Trophoblast cell (in vitro differentiated cells and primary cell): Measurements from ENCODE around the gene SDHC.
A peak's percentile ranks its signal among the peaks of the same experiment; 100 is the strongest.

Source experiments
- DNase-seq, 2 donors: peaks; one replicate each; pipeline ENCODE4 v3.0.0-alpha.2; 2016
- H2AFZ ChIP-seq: 2 replicates; pipeline ENCODE4 v1.6.1; 2013; ENCODE audit warnings: low read length, moderate library complexity, mild to moderate bottlenecking; ENCODE audit not compliant: insufficient read depth, poor library complexity
- H2AK5ac ChIP-seq: 2 replicates; pipeline ENCODE4 v1.6.1; 2013; ENCODE audit warnings: mild to moderate bottlenecking, low read length
- H2BK120ac ChIP-seq: 2 replicates; pipeline ENCODE4 v1.6.1; 2013; ENCODE audit warnings: low read length, mild to moderate bottlenecking, moderate library complexity; ENCODE audit not compliant: insufficient read depth, poor library complexity
- H2BK12ac ChIP-seq: 2 replicates; pipeline ENCODE4 v1.6.1; 2013; ENCODE audit warnings: mild to moderate bottlenecking, low read length, moderate library complexity
- H2BK5ac ChIP-seq: 2 replicates; pipeline ENCODE4 v1.6.1; 2013; ENCODE audit warnings: low read length, low read depth, moderate library complexity, mild to moderate bottlenecking; ENCODE audit not compliant: poor library complexity
- H3K14ac ChIP-seq: 2 replicates; pipeline ENCODE4 v1.6.1; 2013; ENCODE audit warnings: mild to moderate bottlenecking, low read length
- H3K18ac ChIP-seq: 2 replicates; pipeline ENCODE4 v1.6.1; 2013; ENCODE audit warnings: mild to moderate bottlenecking, low read length
- H3K23ac ChIP-seq: 2 replicates; pipeline ENCODE4 v1.6.1; 2013; ENCODE audit warnings: low read length
- H3K27ac ChIP-seq: 2 replicates; pipeline ENCODE4 v1.5.1; 2013; ENCODE audit warnings: low read depth, mild to moderate bottlenecking, inconsistent platforms, low read length, moderate library complexity
- H3K27me3 ChIP-seq: 2 replicates; pipeline ENCODE4 v1.6.1; 2013; ENCODE audit warnings: inconsistent platforms, mild to moderate bottlenecking, low read length, moderate library complexity; ENCODE audit not compliant: insufficient read depth
- H3K36me3 ChIP-seq, 2 experiments: 1 replicate in 1 of 2; 2 replicates in 1 of 2; pipeline ENCODE4 v1.6.1; 2013; ENCODE audit warnings: low read length in 2 of 2, mild to moderate bottlenecking in 2 of 2, moderate library complexity in 1 of 2; ENCODE audit not compliant: insufficient read depth in 2 of 2, control insufficient read depth in 1 of 2
- H3K4ac ChIP-seq: 2 replicates; pipeline ENCODE4 v1.6.1; 2013; ENCODE audit warnings: low read depth, mild to moderate bottlenecking, low read length, moderate library complexity
- H3K4me1 ChIP-seq, 2 experiments: 1 replicate in 1 of 2; 2 replicates in 1 of 2; pipeline ENCODE4 v1.6.1; 2013; ENCODE audit warnings: low read length in 2 of 2, mild to moderate bottlenecking in 2 of 2, moderate library complexity in 1 of 2; ENCODE audit not compliant: insufficient read depth in 2 of 2, control insufficient read depth in 1 of 2
- H3K4me2 ChIP-seq: 2 replicates; pipeline ENCODE4 v1.6.1; 2013; ENCODE audit warnings: inconsistent platforms, mild to moderate bottlenecking, low read length, moderate library complexity
- H3K4me3 ChIP-seq: 2 replicates; pipeline ENCODE4 v1.5.1; 2013; ENCODE audit warnings: mild to moderate bottlenecking, low read depth, low read length, inconsistent platforms
- H3K79me1 ChIP-seq: one replicate; pipeline ENCODE4 v1.6.1; 2013; ENCODE audit warnings: low read length
- H3K79me2 ChIP-seq: 2 replicates; pipeline ENCODE4 v1.6.1; 2013; ENCODE audit warnings: low read length, mild to moderate bottlenecking; ENCODE audit not compliant: control insufficient read depth, insufficient read depth, poor library complexity
- H3K9ac ChIP-seq: 2 replicates; pipeline ENCODE4 v1.6.1; 2013; ENCODE audit warnings: mild to moderate bottlenecking, low read length
- H3K9me3 ChIP-seq: 2 replicates; pipeline ENCODE4 v1.6.1; 2013; ENCODE audit warnings: low read depth, mild to moderate bottlenecking, control low read depth, inconsistent platforms, low read length; ENCODE audit not compliant: insufficient read depth
- H4K12ac ChIP-seq: 2 replicates; pipeline ENCODE4 v1.6.1; 2013; ENCODE audit warnings: low read depth, mild to moderate bottlenecking, low read length, moderate library complexity
- H4K8ac ChIP-seq: 2 replicates; pipeline ENCODE4 v1.6.1; 2013; ENCODE audit warnings: low read depth, mild to moderate bottlenecking, low read length, moderate library complexity
- H4K91ac ChIP-seq: one replicate; pipeline ENCODE4 v1.6.1; 2013; ENCODE audit warnings: low read depth, mild to moderate bottlenecking, low read length, moderate library complexity
- WGBS: extraction: QIAGEN DNeasy Blood & Tissue Kit; methylation state at CpG from one replicate; pipeline ENCODE4 v1.1.7; 2013; ENCODE audit warnings: missing lambda C conversion rate; ENCODE audit not compliant: insufficient read length, insufficient coverage; ENCODE audit errors: extremely low coverage; 5-methylcytosine and 5-hydroxymethylcytosine counted together

Gene SDHC

DNA sequence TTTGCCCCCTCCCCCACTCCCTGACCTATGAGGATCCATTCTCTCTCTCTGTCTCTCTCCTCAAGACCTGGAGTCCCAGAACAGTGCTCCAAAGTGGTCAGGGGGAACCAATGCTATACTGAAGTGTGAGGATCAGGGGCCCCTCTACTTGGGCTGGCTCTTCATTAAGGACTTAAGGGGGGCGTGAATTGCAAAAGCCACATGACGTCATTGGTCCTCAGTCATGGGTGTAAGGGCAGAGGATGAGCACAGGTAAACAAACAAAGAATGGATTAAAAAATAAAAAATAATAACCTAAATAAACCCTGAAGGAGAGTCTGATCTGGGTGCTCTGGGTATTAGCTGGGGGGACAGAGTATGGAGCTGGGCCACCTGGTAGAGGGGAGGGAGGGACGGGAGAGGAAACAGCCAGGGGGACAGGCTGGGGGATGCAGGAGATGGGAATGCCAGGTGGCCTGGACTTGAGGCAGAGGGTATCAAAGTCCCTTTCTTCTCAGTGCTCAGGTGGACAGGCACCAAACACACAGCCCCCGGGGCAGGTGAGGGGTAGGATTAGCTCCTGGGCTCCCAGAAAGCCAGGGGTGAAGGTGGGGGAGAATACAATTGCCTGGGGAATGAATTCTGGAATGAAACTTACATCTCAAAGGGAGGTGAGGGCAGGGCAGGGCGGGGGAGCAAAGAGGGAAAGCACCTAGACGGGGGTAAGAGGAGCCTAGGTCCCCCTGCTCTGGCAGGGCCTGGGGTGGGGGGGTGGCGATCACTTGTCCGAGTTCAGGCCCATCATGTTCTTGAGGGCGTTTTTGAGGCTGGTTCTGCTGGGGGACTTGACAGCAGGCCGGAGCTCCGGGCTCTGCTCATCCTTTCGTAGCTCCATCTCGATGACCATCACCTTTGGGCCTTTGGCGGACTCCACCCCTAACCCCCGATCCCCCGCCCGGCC, 9.0 kb upstream of the SDHC start:
- WGBS = no CpG with 5 or more reads among the region's 17 CpGs
- H3K36me3 ChIP-seq = no peaks in the 10 kb centered on the region
- H3K9me3 ChIP-seq = peaks cover 6% of the 10 kb centered on the region
- H4K91ac ChIP-seq = peak overlapping the region; percentile 23
- DNase-seq = no peak
- H3K79me2 ChIP-seq = peaks cover 4% of the 10 kb centered on the region
- H3K79me1 ChIP-seq = peaks cover 3% of the 10 kb centered on the region
- peak overlapping the region; percentile 40 for H3K18ac ChIP-seq
- no peaks in the 10 kb centered on the region for H3K27me3 ChIP-seq
- no peak overlapping the region for H3K14ac ChIP-seq
- no peak overlapping the region for H3K27ac ChIP-seq
- H3K4me1 ChIP-seq = peaks cover 3 to 8% of the 10 kb centered on the region in 2 experiments
- H3K9ac ChIP-seq = no peak overlapping the region
- no peak overlapping the region for H2AK5ac ChIP-seq
- peak overlapping the region; percentile 74 for H3K4me3 ChIP-seq
- H4K8ac ChIP-seq = peak overlapping the region; percentile 35
- no peak overlapping the region for H4K12ac ChIP-seq
- H3K23ac ChIP-seq = no peak overlapping the region
- no peak overlapping the region for H2BK12ac ChIP-seq
- no peak overlapping the region for H2AFZ ChIP-seq
- no peak overlapping the region for H2BK5ac ChIP-seq
- no peak overlapping the region for H2BK120ac ChIP-seq
- peak overlapping the region; percentile 47 for H3K4ac ChIP-seq
- peak overlapping the region; percentile 63 for H3K4me2 ChIP-seq

DNA sequence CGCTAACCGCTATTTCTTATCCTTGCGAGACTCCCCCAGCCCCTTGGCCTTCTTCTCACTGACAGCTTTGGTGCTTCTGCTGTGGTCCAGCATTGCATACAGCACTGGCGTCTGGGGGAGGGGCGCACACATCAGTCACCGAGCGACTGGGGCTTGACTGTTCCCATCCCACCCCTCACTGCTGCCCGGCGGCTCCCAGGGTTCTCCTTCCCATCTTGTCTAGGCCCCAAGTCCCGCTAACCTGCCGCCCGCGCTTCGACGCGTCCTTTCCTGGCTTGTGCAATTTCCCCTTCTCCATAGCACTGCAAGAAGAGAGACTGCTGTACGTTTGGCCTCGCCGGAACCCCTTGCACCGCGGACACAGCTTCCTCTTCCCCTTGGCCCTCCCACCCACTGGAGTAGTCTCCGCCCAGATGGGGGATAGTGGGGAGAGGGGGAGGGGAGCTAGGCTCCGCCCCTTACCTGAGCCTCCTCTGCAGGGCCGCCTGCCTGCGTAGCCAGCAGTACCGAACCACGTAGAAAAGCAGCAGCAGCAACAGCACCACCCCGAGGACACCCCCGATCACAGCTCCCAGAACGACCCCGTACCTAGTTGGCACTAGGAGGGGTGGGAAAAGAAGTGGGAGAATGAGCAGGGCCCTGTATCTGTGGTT, 8.2 kb upstream of the SDHC start:
- Histone ChIP-seq H3K4me2 (peak overlapping the region; percentile 63), H3K9ac (no peak overlapping the region), H3K18ac (peak overlapping the region; percentile 20), H3K9me3 (peaks cover 6% of the 10 kb centered on the region), H2BK5ac (no peak overlapping the region), H2AK5ac (no peak overlapping the region), H3K79me1 (peaks cover 3% of the 10 kb centered on the region), H2BK120ac (no peak overlapping the region), H4K8ac (peak overlapping the region; percentile 89), H3K36me3 (no peaks in the 10 kb centered on the region), H3K14ac (no peak overlapping the region), H3K79me2 (peaks cover 4% of the 10 kb centered on the region), H4K91ac (peak overlapping the region; percentile 23), H4K12ac (peak overlapping the region; percentile 23), H3K27me3 (no peaks in the 10 kb centered on the region), H3K27ac (no peak overlapping the region), H3K23ac (no peak overlapping the region), H3K4ac (no peak overlapping the region), H2AFZ (peak overlapping the region; percentile 61), H3K4me1 (peaks cover 3 to 8% of the 10 kb centered on the region in 2 experiments), H3K4me3 (peak overlapping the region; percentile 74), H2BK12ac (no peak overlapping the region)
- no CpG with 5 or more reads among the region's 31 CpGs for WGBS
- DNase-seq = peak; percentile 73 to 79

DNA sequence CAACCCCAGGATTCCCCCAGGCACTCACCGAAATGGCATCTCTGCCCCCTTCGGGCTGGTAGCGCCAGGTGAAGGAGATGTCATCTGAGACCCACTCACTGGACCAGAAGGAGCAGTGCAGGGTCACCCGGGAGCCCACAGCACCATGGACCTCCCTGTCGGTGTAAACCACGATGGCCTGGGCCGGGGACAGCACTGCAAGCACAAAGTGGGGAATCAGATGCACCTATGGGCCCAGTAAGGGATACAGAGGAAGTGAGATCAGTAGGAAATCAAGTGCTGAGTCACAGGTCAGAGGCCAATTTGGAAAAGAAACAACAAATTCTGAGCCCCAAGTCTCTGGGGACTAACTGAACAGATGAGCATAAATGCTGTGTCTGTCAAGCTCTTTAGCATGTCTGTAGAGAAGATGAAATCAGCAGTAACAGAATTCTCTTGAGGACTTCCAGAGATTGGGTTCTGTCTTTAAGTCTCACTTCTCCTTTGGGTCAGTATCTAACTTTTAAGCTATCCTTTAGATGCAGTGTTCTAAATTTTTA, 6.9 kb upstream of the SDHC start:
- no CpG with 5 or more reads among the region's 7 CpGs for WGBS
- H3K79me1 ChIP-seq = peaks cover 3% of the 10 kb centered on the region

DNA sequence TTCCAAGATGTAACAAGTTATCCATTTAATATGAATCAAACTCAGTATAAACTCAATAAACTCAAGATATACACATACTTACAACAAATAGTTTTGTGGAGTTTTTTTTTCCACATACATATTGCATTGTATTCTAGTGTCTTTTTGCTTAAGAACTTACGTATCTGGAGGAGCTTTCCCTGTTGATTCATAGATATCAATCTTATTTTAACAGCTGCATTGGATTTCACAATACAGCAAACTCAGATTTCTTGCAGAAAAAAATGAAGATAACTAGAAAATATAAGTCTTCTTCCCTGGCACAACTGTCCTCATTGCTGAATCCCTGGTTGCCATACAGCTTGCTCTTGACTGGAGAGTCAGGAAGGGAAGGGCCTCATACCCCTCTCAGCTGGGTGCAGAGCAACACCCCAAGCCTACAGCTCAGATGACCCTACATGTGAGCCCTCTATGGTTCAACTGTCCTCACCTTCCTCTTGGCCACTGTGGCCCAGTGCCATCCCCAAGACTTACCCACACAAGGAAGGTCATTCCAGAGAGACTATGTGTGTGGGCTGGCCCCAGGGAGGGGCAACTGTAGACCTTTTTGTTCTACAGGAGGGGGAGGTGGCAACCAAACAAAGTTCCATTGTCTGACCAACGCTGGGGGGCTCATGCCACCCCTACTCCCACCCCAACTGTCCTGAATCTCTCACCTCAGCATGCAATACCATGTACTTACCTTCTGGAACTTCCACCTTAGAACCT, 6.1 kb upstream of the SDHC start:
- Histone ChIP-seq H3K4me3 (no peak overlapping the region), H3K4ac (no peak overlapping the region)
- no peak for DNase-seq

More for the DNA sequence above, 6.9 kb upstream of the SDHC start:
- Histone ChIP-seq H2BK120ac (no peak overlapping the region), H3K4me1 (peaks cover 3 to 8% of the 10 kb centered on the region in 2 experiments), H3K36me3 (no peaks in the 10 kb centered on the region), H3K18ac (no peak overlapping the region), H4K12ac (no peak overlapping the region), H3K79me2 (peaks cover 4% of the 10 kb centered on the region), H3K14ac (no peak overlapping the region), H4K91ac (no peak overlapping the region), H2BK5ac (no peak overlapping the region), H2AK5ac (no peak overlapping the region), H3K4ac (no peak overlapping the region), H2BK12ac (no peak overlapping the region), H3K4me3 (no peak overlapping the region), H3K27me3 (no peaks in the 10 kb centered on the region), H3K4me2 (no peak overlapping the region), H3K23ac (no peak overlapping the region), H4K8ac (no peak overlapping the region), H2AFZ (no peak overlapping the region), H3K9ac (no peak overlapping the region), H3K9me3 (peaks cover 6% of the 10 kb centered on the region), H3K27ac (no peak overlapping the region)
- DNase-seq = no peak

More for the DNA sequence above, 6.1 kb upstream of the SDHC start:
- Histone ChIP-seq H2AFZ (no peak overlapping the region), H3K23ac (no peak overlapping the region), H4K8ac (no peak overlapping the region), H2BK12ac (no peak overlapping the region), H3K9me3 (peaks cover 6% of the 10 kb centered on the region), H4K91ac (no peak overlapping the region), H3K9ac (no peak overlapping the region), H3K18ac (no peak overlapping the region), H3K27me3 (no peaks in the 10 kb centered on the region), H3K4me2 (no peak overlapping the region), H3K79me2 (peaks cover 4% of the 10 kb centered on the region), H2BK5ac (no peak overlapping the region), H3K27ac (no peak overlapping the region), H2AK5ac (no peak overlapping the region), H3K36me3 (no peaks in the 10 kb centered on the region), H3K14ac (no peak overlapping the region), H3K79me1 (peaks cover 3% of the 10 kb centered on the region), H4K12ac (no peak overlapping the region), H3K4me1 (peaks cover 3 to 8% of the 10 kb centered on the region in 2 experiments), H2BK120ac (no peak overlapping the region)
- WGBS = no CpG with 5 or more reads among the region's 2 CpGs
